ENCODE results near the gene KLHL26. TPM values are rescaled to one million over a fixed set of nuclear protein-coding genes. Genes with fewer than 3 reads are reported as not detected.

KLHL26 gene, protein sequence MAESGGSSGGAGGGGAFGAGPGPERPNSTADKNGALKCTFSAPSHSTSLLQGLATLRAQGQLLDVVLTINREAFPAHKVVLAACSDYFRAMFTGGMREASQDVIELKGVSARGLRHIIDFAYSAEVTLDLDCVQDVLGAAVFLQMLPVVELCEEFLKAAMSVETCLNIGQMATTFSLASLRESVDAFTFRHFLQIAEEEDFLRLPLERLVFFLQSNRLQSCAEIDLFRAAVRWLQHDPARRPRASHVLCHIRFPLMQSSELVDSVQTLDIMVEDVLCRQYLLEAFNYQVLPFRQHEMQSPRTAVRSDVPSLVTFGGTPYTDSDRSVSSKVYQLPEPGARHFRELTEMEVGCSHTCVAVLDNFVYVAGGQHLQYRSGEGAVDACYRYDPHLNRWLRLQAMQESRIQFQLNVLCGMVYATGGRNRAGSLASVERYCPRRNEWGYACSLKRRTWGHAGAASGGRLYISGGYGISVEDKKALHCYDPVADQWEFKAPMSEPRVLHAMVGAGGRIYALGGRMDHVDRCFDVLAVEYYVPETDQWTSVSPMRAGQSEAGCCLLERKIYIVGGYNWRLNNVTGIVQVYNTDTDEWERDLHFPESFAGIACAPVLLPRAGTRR
- 10 to 100 TPM in 2 of 4 donors, 1 to 10 TPM in 2; 6.7 to 29.0 (median 12.1) TPM for total RNA-seq

DNA sequence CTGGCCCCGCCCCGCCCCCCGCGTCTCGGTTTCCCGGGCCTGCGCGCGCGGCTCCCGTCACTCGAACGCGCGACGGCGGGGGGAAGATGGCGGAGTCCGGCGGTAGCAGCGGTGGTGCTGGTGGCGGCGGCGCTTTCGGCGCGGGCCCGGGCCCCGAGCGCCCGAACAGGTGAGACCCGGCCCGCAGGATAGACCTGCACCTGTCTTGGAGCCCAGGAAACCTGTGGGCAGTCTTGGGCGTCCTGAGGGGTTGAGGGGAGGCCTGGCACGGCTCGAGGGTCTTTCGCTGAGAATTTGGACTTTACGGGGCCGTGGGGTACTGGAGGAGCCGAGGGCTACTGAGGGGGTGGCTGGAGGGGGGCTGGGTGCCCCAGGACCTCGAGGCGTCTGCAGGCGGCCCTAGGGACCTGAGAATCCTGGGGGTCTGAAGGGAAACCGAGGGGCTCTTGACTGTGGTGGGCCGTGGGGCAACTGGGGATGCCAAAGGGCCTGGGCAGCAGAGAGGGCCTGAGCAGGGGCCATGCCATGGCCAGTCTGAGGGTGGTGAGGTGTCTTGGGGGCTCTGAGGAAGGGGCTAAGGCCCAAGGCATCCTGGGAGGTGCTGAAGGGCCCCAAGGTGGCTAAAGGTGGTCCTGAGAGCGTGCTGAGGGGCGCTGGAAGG, at the start of gene KLHL26:
TSS of gene KLHL26 (plus strand) at position 60 of the 661 bp plus-strand sequence. CDS start at position 87, 27 bp downstream.
- TF ChIP-seq, protein P1, sequence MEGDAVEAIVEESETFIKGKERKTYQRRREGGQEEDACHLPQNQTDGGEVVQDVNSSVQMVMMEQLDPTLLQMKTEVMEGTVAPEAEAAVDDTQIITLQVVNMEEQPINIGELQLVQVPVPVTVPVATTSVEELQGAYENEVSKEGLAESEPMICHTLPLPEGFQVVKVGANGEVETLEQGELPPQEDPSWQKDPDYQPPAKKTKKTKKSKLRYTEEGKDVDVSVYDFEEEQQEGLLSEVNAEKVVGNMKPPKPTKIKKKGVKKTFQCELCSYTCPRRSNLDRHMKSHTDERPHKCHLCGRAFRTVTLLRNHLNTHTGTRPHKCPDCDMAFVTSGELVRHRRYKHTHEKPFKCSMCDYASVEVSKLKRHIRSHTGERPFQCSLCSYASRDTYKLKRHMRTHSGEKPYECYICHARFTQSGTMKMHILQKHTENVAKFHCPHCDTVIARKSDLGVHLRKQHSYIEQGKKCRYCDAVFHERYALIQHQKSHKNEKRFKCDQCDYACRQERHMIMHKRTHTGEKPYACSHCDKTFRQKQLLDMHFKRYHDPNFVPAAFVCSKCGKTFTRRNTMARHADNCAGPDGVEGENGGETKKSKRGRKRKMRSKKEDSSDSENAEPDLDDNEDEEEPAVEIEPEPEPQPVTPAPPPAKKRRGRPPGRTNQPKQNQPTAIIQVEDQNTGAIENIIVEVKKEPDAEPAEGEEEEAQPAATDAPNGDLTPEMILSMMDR (IDR thresholded peaks at IDR 0.05; ENCODE audit: low read depth): no peak

DNA sequence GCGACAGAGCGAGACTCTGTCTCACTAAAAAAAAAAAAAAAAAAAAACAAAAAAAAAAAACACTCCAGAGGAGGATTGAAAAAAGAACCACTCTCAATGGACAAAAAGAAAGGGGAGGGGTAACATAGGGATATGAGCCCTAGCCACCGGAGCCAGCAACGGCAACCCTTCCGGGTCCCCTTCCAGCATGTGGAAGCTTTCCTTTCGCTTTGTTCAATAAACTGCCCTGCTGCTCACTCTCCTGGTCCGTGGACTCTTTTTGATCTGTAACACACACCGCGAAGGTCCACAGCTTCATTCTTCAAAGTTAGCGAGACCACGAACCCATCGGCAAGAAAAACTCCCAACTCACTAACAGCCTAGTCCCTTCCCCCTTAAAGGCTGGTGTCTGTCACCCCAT, 49.3 kb upstream of the KLHL26 start:
- TF ChIP-seq, protein P1 (IDR thresholded peaks at IDR 0.05; ENCODE audit: low read depth): no peak

DNA sequence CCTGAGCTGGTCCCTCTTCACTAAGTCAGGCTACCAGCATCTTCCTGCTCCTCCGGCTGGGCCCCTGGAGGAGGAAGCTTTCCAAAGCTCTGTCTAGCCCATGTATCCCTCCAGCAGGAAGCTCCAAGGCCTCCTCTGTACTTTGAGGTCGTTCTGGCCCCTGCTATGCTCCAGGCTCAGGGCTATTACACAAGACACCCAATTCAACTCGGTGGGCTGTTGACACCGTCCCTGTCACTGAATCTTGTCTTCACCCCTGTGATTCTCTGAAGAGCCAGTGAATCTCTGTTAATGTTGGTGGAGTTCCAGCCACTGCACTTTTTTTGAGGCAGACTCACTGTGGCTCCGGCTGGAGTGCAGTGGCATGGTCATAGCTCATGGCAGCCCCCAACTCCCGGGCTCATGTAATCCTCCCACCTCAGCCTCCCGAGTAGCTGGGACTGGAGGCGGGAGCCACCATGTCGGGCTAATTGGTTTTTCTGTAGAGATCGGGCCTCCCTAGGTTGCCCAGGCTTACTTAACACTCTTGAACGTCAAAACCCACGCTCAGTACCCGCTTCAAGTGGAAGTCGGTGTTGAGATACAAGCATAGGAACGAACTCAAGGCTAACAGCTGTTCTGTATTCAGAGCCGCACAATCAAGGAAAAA, 48.7 kb upstream of the KLHL26 start:
- TF ChIP-seq, protein P1 (IDR thresholded peaks at IDR 0.05; ENCODE audit: low read depth): no peak

DNA sequence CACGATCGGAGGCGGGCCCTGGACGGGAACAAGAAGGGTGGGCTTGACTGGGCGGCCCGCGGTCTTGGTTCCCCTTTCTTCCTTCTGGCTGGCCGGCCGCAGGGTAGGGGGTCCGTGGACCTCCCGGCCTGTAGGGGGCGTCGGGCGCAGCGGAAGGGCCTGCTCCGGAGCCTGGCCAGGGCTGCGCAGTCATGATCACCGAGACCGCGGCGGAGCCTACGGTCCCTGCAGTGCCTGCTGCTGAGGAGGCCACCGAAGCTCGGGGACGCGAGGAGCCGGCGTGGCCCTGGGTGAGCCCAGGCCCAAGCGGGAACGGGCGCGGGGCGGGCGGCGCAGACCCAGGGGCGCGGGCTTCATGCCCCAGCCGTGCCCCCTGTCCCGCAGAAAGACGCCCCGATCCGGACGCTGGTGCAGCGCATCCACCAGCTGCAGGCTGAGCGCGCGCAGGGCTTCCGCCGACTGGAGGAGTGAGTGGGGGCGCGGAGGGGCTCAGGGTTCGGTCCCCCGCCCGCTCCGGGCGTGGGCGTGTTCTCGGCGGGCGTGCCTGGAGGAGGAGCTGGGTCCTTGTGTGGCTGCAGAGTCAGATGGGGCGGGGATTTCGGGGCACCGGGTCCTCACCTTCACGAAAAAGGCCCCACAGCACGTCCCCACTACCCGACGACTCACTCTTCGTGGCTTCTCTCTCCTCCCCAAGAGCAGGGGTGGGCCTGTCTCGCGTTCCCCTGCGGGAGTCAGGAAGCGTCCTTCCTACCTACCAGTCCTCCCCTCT, 48.0 kb upstream of the KLHL26 start, which contains the start of gene REX1BD:
TSS of gene REX1BD (plus strand) at position 188 of the 769 bp plus-strand sequence. CDS start at position 192, 4 bp downstream.
- TF ChIP-seq, protein P1 (IDR thresholded peaks at IDR 0.05; ENCODE audit: low read depth): no peak

DNA sequence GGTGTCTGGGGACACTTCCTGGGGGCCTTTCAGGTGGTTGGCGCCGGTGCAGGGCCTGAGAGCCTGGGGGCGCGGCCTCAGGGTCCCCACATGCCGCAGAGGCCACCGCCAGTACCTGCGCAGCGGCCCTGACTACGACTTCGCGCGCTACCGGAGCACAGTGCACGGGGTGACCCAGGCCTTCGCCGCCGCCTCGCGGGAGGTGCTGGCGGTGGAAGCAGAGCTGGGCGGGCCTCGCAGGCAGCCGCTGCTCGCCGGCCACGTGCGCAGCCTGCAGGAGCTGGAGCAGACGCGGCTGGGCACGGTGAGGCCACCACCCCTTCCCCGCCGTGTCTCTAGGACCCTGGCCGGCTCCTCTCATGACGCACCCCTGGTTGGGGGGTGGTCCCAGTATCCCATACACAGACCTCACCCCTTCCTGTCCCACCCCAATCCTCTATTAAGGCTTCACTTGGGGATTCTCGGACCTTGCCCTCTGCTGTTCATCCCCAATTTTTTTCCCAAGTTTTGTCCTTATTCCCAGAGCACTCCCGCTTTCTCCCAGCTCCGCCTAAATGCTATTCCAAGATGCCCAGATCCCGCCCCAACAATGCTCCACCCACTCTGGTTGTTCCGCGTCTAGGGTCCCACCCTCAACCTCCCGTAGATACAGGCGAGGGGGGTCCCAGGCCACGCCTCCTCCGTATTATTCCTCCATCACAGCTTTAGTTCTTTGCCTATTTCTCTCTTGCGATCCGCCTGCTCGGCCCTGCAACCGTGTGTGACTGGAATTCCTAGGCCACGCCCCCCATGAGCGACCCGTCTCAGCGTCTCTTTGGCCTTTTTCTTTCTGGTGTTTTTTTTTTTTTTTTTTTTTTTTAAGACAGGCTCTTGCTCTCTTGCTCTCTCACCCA, 47.2 kb upstream of the KLHL26 start:
- TF ChIP-seq, protein P1 (IDR thresholded peaks at IDR 0.05; ENCODE audit: low read depth): no peak

All from subcutaneous adipose tissue (tissue), 4 donors.